Peyer's patch (tissue), 4 donors: ENCODE measurements around the gene CNTN4.

ENCODE experiments used
- POLR2A ChIP-seq, 2 donors: fragments of 450-650 bp; IDR thresholded peaks; one replicate each; pipeline ENCODE4 v1.5.1; 2017; ENCODE audit warnings: antibody characterized with exemption in 2 of 2, mild to moderate bottlenecking in 2 of 2, moderate library complexity in 2 of 2
- TF ChIP-seq, protein P1 (sequence below), 6 experiments: fragments of 450-650 bp in 4 of 6; fragments of 200-600 bp in 2 of 6; sonication (generic) in 1 of 6; IDR thresholded peaks; one replicate each; pipeline ENCODE4 v1.5.1; 2017 to 2019; ENCODE audit warnings: antibody characterized with exemption in 6 of 6, mild to moderate bottlenecking in 3 of 6, moderate library complexity in 1 of 6

DNA sequence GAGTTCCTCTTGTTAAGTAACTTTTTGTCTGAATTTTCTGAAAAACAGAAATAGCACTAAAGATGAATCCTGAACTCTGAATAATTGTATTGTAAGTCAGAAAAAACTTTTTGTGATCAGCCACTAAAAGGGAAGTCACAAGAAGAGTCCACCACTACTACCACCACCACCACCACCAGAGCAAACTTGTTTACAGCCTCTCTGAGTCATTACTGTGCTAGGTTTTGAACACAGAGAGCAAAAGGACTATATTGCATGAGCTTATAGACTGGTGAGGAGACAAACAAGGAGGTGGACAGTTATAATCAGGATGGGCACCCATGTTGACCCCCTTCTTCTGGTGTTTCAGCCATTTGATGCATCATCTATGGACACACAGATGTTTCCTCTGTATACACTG is 869.8 kb downstream of the CNTN4 start:
- no peak for TF ChIP-seq POLR2A (IDR thresholded peaks at IDR 0.05)
- TF ChIP-seq, protein P1, sequence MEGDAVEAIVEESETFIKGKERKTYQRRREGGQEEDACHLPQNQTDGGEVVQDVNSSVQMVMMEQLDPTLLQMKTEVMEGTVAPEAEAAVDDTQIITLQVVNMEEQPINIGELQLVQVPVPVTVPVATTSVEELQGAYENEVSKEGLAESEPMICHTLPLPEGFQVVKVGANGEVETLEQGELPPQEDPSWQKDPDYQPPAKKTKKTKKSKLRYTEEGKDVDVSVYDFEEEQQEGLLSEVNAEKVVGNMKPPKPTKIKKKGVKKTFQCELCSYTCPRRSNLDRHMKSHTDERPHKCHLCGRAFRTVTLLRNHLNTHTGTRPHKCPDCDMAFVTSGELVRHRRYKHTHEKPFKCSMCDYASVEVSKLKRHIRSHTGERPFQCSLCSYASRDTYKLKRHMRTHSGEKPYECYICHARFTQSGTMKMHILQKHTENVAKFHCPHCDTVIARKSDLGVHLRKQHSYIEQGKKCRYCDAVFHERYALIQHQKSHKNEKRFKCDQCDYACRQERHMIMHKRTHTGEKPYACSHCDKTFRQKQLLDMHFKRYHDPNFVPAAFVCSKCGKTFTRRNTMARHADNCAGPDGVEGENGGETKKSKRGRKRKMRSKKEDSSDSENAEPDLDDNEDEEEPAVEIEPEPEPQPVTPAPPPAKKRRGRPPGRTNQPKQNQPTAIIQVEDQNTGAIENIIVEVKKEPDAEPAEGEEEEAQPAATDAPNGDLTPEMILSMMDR (IDR thresholded peaks at IDR 0.05), result no peak
